H1 (cell line): Measurements from ENCODE around the gene PTPRD. TPM values are rescaled to one million over a fixed set of nuclear protein-coding genes. Genes with fewer than 3 reads are reported as not detected.

Experiments used
- CTCF ChIA-PET: fragments of 300-600 bp; sonication (Branson Sonifier 250); formaldehyde crosslinking; loops from one replicate; lab custom pipeline; 2021; ENCODE audit not compliant: partially characterized antibody; lab: Charles Lee
- POLR2A ChIA-PET: fragments of 300-600 bp; sonication (Branson Sonifier 250); formaldehyde crosslinking; loops from one replicate; lab custom pipeline; 2021; ENCODE audit warnings: inconsistent platforms; ENCODE audit not compliant: partially characterized antibody; lab: Charles Lee
- DNase-seq, 2 experiments: peaks; one replicate each; pipeline versions ENCODE4 v3.0.0 to v3.0.0-alpha.2; 2010 to 2022; ENCODE audit warnings: low spot score in 2 of 2, low read depth in 1 of 2, mixed read lengths in 1 of 2
- FAIRE-seq: peaks from 2 replicates; lab custom pipeline; 2011; peaks lifted over from hg19 to GRCh38; lab: Jason Lieb, UNC
- H2AFZ ChIP-seq: 2 replicates; pipeline ENCODE4 v1.8.1; 2012; ENCODE audit warnings: low read length, inconsistent platforms
- H2AK5ac ChIP-seq: 2 replicates; pipeline ENCODE4 v1.6.1; 2013; ENCODE audit warnings: low read depth, low read length
- H2BK120ac ChIP-seq: replicated peaks from 2 replicates; pipeline ENCODE3; 2013; ENCODE audit warnings: low read depth, low read length, inconsistent platforms
- H2BK12ac ChIP-seq: 2 replicates; pipeline ENCODE4 v1.6.1; 2013; ENCODE audit warnings: low read depth, low read length
- H2BK15ac ChIP-seq: 2 replicates; pipeline ENCODE4 v1.6.1; 2013; ENCODE audit warnings: low read length
- H2BK20ac ChIP-seq: 2 replicates; pipeline ENCODE4 v1.6.1; 2013; ENCODE audit warnings: low read length
- H2BK5ac ChIP-seq: 2 replicates; pipeline ENCODE4 v1.6.1; 2013; ENCODE audit warnings: low read depth, low read length
- H3K14ac ChIP-seq: 2 replicates; pipeline ENCODE4 v1.6.1; 2013; ENCODE audit warnings: inconsistent platforms; ENCODE audit not compliant: insufficient read length
- H3K18ac ChIP-seq: 2 replicates; pipeline ENCODE4 v1.6.1; 2013; ENCODE audit warnings: low read length; ENCODE audit errors: extremely low read depth
- H3K23ac ChIP-seq: 2 replicates; pipeline ENCODE4 v1.6.1; 2013; ENCODE audit warnings: inconsistent platforms; ENCODE audit not compliant: insufficient read length
- H3K23me2 ChIP-seq: 2 replicates; pipeline ENCODE4 v1.6.1; 2013; ENCODE audit warnings: low read depth, low read length
- H3K27ac ChIP-seq: 2 replicates; pipeline ENCODE4 v1.6.1; 2011; ENCODE audit warnings: low read depth, low read length, inconsistent platforms
- H3K27me3 ChIP-seq, 4 experiments: replicated peaks in 1 of 4; 1 replicate in 1 of 4; 2 replicates in 3 of 4; pipeline versions ENCODE4 v1.6.1 to v1.8.1; 2011 to 2013; ENCODE audit warnings: low read length in 3 of 4, mild to moderate bottlenecking in 3 of 4, inconsistent platforms in 2 of 4, mixed read lengths in 2 of 4, moderate library complexity in 1 of 4; ENCODE audit not compliant: control insufficient read depth in 3 of 4, insufficient read depth in 3 of 4; ENCODE audit errors: extremely low read depth in 1 of 4
- H3K36me3 ChIP-seq, 4 experiments: 2 replicates each; pipeline versions ENCODE4 v1.6.1 to v1.8.1; 2011 to 2013; ENCODE audit warnings: mild to moderate bottlenecking in 4 of 4, low read length in 3 of 4, moderate library complexity in 2 of 4, control low read depth in 1 of 4, inconsistent platforms in 1 of 4; ENCODE audit not compliant: insufficient read depth in 4 of 4, control insufficient read depth in 2 of 4
- H3K4ac ChIP-seq: replicated peaks from 2 replicates; pipeline ENCODE3; 2013; ENCODE audit warnings: low read length, low read depth, mixed read lengths, inconsistent platforms; ENCODE audit not compliant: insufficient read length
- H3K4me1 ChIP-seq, 4 experiments: replicated peaks in 1 of 4; 1 replicate in 1 of 4; 2 replicates in 3 of 4; pipeline versions ENCODE4 v1.6.1 to v1.8.1; 2011 to 2013; ENCODE audit warnings: low read length in 3 of 4, inconsistent platforms in 2 of 4, mixed read lengths in 1 of 4; ENCODE audit not compliant: insufficient read depth in 4 of 4, control insufficient read depth in 3 of 4
- H3K4me2 ChIP-seq, 2 experiments: 2 replicates each; pipeline versions ENCODE4 v1.6.1 to v1.8.1; 2011 to 2013; ENCODE audit warnings: low read depth in 2 of 2, low read length in 2 of 2, control low read depth in 1 of 2, inconsistent platforms in 1 of 2, mild to moderate bottlenecking in 1 of 2; ENCODE audit not compliant: insufficient read depth in 1 of 2
- H3K4me3 ChIP-seq, 4 experiments: fragments of 200-600, 300-600 bp in 1 of 4; sonication (generic), shearing (Covaris generic), sonication (Bioruptor Twin) in 1 of 4; 2 replicates each; pipeline versions ENCODE4 v1.5.1 to v1.8.1; 2011 to 2016; ENCODE audit warnings: low read length in 4 of 4, low read depth in 3 of 4, control low read depth in 2 of 4, inconsistent platforms in 2 of 4, mild to moderate bottlenecking in 2 of 4, mixed read lengths in 1 of 4, moderate library complexity in 1 of 4; ENCODE audit not compliant: insufficient read depth in 2 of 4; ENCODE audit errors: extremely low read depth in 1 of 4
- H3K56ac ChIP-seq: replicated peaks from 2 replicates; pipeline ENCODE3; 2013; ENCODE audit warnings: low read depth, mild to moderate bottlenecking, mixed read lengths, low read length, inconsistent platforms; ENCODE audit not compliant: insufficient read length
- H3K79me1 ChIP-seq: 2 replicates; pipeline ENCODE4 v1.6.1; 2013; ENCODE audit warnings: low read depth, low read length, control low read depth
- H3K79me2 ChIP-seq, 2 experiments: 2 replicates each; pipeline versions ENCODE4 v1.6.1 to v1.8.1; 2012 to 2013; ENCODE audit warnings: low read length in 2 of 2, mild to moderate bottlenecking in 2 of 2, inconsistent platforms in 1 of 2; ENCODE audit not compliant: insufficient read depth in 2 of 2, control insufficient read depth in 1 of 2
- H3K9ac ChIP-seq, 4 experiments: replicated peaks in 1 of 4; 1 replicate in 1 of 4; 2 replicates in 3 of 4; pipeline versions ENCODE4 v1.6.1 to v1.8.1; 2011 to 2013; ENCODE audit warnings: low read depth in 3 of 4, low read length in 3 of 4, control low read depth in 2 of 4, mild to moderate bottlenecking in 2 of 4, moderate library complexity in 2 of 4, inconsistent platforms in 1 of 4; ENCODE audit errors: extremely low read depth in 1 of 4
- H3K9me3 ChIP-seq, 2 experiments: 2 replicates each; pipeline versions ENCODE4 v1.6.1 to v1.8.1; 2012 to 2013; ENCODE audit warnings: mild to moderate bottlenecking in 2 of 2, moderate library complexity in 2 of 2, control low read depth in 1 of 2, inconsistent platforms in 1 of 2, low read depth in 1 of 2, low read length in 1 of 2, mixed read lengths in 1 of 2; ENCODE audit not compliant: insufficient read depth in 2 of 2
- H4K20me1 ChIP-seq, 2 experiments: replicated peaks in 1 of 2; 2 replicates each; pipeline versions ENCODE3 to v1.8.1; 2011 to 2013; ENCODE audit warnings: inconsistent platforms in 2 of 2, low read length in 2 of 2, mild to moderate bottlenecking in 1 of 2; ENCODE audit not compliant: insufficient read depth in 2 of 2, control insufficient read depth in 1 of 2
- H4K5ac ChIP-seq: 2 replicates; pipeline ENCODE4 v1.6.1; 2013; ENCODE audit warnings: low read length, low read depth, mixed read lengths, inconsistent platforms; ENCODE audit not compliant: insufficient read length
- H4K8ac ChIP-seq: 2 replicates; pipeline ENCODE4 v1.8.0; 2013; ENCODE audit warnings: mild to moderate bottlenecking, moderate library complexity, low read length, inconsistent platforms; ENCODE audit not compliant: insufficient read depth; ENCODE audit errors: extremely low read depth
- H4K91ac ChIP-seq: replicated peaks from 2 replicates; pipeline ENCODE3; 2013; ENCODE audit warnings: low read length, mixed read lengths, inconsistent platforms; ENCODE audit not compliant: insufficient read length
- CEBPB ChIP-seq: IDR thresholded peaks from 2 replicates; pipeline ENCODE4 v1.6.1; 2012; ENCODE audit warnings: low read depth, low read length
- JUND ChIP-seq: IDR thresholded peaks from 2 replicates; pipeline ENCODE4 v1.6.1; 2011; ENCODE audit warnings: mild to moderate bottlenecking, improper control_type of control experiment, low read length
- TCF12 ChIP-seq: IDR thresholded peaks from 2 replicates; pipeline ENCODE4 v1.6.1; 2011; ENCODE audit warnings: low read depth, mild to moderate bottlenecking, low read length
- ZNF274 ChIP-seq: IDR thresholded peaks from 2 replicates; pipeline ENCODE4 v1.7.0; 2012; ENCODE audit warnings: low read length, borderline replicate concordance; ENCODE audit errors: extremely low read depth
- WGBS, 2 experiments: shearing (Covaris generic) in 1 of 2; methylation state at CpG; one replicate each; pipeline versions ENCODE4 v1.1.6 to v1.1.7; 2013 to 2015; ENCODE audit warnings: low lambda C conversion rate in 2 of 2, mixed read lengths in 2 of 2, inconsistent platforms in 1 of 2, low coverage in 1 of 2, missing lambda C conversion rate in 1 of 2; ENCODE audit not compliant: insufficient replicate concordance in 2 of 2, insufficient coverage in 1 of 2, insufficient read length in 1 of 2; ENCODE audit errors: extremely low coverage in 1 of 2, missing lambda C conversion rate in 1 of 2; 5-methylcytosine and 5-hydroxymethylcytosine counted together
- polyA plus RNA-seq, 7 experiments: library from polyadenylated mRNA; depleted of rRNA in 3 of 7; stranded (reverse) in 5 of 7; unstranded in 2 of 7; fragments of >200 nt in 5 of 7; fragments of 200-250 nt in 2 of 7; gene quantifications; 1 replicate in 5 of 7; 2 replicates in 1 of 7; 4 replicates in 1 of 7; pipeline versions ENCODE4 v1.2.1 to v1.2.3, GENCODE V29; 2011 to 2013; ENCODE audit warnings: missing spikeins in 2 of 7, mixed read lengths in 2 of 7
- total RNA-seq: library from RNA; stranded (reverse); fragmentation: NEBNext Ultra II Directional; extraction: Animal tissue kit (Norgen Biotek cat#: 25700); gene quantifications from 2 replicates; pipeline ENCODE4 v1.2.1, GENCODE V29; 2021

PTPRD gene
- total and polyA plus RNA-seq, 2 of the 8 experiments (the other 6 are each of a cell fraction or from before 2014, with no cell fraction given) = 17.2 to 77.0 TPM

DNA sequence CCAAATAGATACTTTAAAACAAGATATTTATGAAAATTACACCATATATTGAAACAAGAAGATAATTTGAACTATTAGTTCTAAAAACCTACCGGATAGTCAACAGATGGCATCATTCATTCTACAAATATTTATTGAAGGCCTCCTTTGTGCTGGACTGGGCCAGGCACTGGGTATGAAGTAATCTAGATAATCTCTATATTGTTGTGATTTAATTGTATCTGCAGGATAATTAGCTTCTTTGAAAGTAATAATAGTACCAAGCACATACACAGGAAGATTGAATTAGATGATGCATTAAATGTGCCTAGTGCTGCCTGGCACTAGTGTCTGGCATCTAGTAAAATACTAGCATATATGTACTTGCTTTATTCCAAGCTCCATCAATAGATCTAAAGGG is 2078.0 kb downstream of the PTPRD start:
- no peak overlapping the region for H2BK15ac ChIP-seq
- no peak overlapping the region for H3K27ac ChIP-seq
- H3K9ac ChIP-seq = no peak overlapping the region
- ChIA-PET POLR2A (no interaction called here), CTCF (no interaction called here)
- H4K91ac ChIP-seq = no peak overlapping the region
- H3K14ac ChIP-seq = no peak overlapping the region
- H4K5ac ChIP-seq = no peak overlapping the region
- no peak overlapping the region for H3K4ac ChIP-seq
- TF ChIP-seq TCF12 (no peak), CEBPB (no peak), JUND (no peak), ZNF274 (no peak)
- FAIRE-seq = no peak
- H3K18ac ChIP-seq = no peak overlapping the region
- H3K56ac ChIP-seq = no peak overlapping the region
- DNase-seq = no peak
- H2AFZ ChIP-seq = no peak overlapping the region
- no peaks in the 10 kb centered on the region for H3K27me3 ChIP-seq
- H2BK120ac ChIP-seq = no peak overlapping the region
- no peak overlapping the region for H2BK5ac ChIP-seq
- no peaks in the 10 kb centered on the region for H3K23me2 ChIP-seq
- H3K79me1 ChIP-seq = no peaks in the 10 kb centered on the region
- no peaks in the 10 kb centered on the region for H3K36me3 ChIP-seq
- H2BK20ac ChIP-seq = no peak overlapping the region
- H3K23ac ChIP-seq = no peak overlapping the region
- 86% methylated on average over 1 of the region's 1 CpG; no CpG with 5 or more reads in 1 of the 2 experiments for WGBS, 2 experiments
- H2AK5ac ChIP-seq = no peak overlapping the region
- H4K20me1 ChIP-seq = no peaks in the 10 kb centered on the region
- no peaks in the 10 kb centered on the region for H3K4me1 ChIP-seq
- H3K4me2 ChIP-seq = no peak overlapping the region
- no peak overlapping the region for H3K4me3 ChIP-seq
- H3K9me3 ChIP-seq = no peaks in the 10 kb centered on the region
- H2BK12ac ChIP-seq = no peak overlapping the region
- no peak overlapping the region for H4K8ac ChIP-seq
- no peaks in the 10 kb centered on the region for H3K79me2 ChIP-seq
